Retina (tissue), 1 donor: ENCODE results near the gene ATP6V0A4.
"Not testable (repeated sequence)": the region's sequence is repeated elsewhere in the genome, so short reads cannot be mapped to it uniquely, and the experiment has no call there.

Experiments used
- DNase-seq: peaks from one replicate; pipeline ENCODE4 v3.0.0-alpha.2; 2016

The ATP6V0A4 gene

GRCh38 chr7:138697535-138698182 is 100.3 kb downstream of the ATP6V0A4 start:
- DNase-seq = no peak

DNA sequence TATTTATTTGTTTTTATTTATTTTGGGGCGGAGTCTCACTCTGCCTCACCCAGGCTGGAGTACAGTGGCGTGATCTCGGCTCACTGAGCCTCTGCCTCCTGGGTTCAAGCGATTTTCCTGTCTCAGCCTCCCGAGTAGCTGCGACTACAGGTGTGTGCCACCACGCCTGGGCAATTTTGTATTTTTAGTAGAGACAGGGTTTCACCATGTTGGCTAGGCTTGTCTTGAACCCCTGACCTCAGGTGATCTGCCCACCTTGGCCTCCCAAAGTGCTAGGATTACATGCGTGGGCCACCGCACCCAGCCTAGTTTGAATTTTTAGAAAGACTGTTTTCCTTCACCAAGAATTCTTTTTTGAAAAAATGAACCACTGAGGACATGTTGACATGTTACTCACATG is 102.2 kb downstream of the ATP6V0A4 start:
- DNase-seq = not testable (repeated sequence)

GRCh38 chr7:138695106-138695505 is 102.9 kb downstream of the ATP6V0A4 start:
- DNase-seq = no peak

GRCh38 chr7:138691178-138691577 is 106.8 kb downstream of the ATP6V0A4 start:
- no peak for DNase-seq

GRCh38 chr7:138690495-138690894 is 107.5 kb downstream of the ATP6V0A4 start:
- DNase-seq = no peak

DNA sequence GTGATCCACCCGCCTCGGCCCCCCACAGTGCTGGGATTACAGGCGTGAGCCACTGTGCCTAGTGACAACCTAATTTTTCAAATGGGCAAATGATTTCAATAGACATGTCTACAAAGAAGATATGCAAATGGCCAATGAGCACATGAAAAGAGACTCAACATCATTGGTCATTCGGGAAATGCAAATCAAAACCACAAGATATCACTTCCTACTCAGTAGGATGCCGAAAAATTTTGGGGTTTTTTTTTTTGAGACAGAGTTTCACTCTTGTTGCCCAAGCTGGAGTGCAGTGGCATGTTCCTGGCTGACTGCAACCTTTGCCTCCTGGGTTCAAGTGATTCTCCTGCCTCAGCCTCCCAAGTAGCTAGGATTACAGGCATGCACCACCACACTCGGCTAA is 110.0 kb downstream of the ATP6V0A4 start:
- DNase-seq = not testable (repeated sequence)

GRCh38 chr7:138684340-138684739 is 113.7 kb downstream of the ATP6V0A4 start:
- DNase-seq = no peak

- DNase-seq = no peak
Observed at GRCh38 chr7:138679793-138680192, 118.2 kb downstream of the ATP6V0A4 start.

DNA sequence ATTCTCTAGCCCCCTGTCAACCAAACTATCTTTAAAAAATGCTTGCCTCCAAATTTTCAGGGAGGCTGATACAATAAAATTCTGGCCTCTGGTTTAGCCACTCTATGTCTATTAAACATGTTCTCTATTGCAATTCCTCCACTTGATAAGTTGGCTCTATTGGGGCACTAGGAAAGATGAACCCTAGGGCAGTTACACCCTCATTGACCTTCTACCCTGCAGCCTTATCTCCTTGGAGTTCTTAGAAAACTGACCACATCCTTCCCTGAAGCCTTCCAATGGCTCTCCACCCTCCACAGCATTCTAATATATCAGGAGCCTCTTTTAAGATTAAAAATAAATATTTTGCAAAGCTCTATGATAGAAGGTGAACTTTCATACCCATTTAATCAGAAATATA is 127.4 kb downstream of the ATP6V0A4 start:
- no peak for DNase-seq

GRCh38 chr7:138669364-138669763 is 128.6 kb downstream of the ATP6V0A4 start:
- DNase-seq = no peak

DNA sequence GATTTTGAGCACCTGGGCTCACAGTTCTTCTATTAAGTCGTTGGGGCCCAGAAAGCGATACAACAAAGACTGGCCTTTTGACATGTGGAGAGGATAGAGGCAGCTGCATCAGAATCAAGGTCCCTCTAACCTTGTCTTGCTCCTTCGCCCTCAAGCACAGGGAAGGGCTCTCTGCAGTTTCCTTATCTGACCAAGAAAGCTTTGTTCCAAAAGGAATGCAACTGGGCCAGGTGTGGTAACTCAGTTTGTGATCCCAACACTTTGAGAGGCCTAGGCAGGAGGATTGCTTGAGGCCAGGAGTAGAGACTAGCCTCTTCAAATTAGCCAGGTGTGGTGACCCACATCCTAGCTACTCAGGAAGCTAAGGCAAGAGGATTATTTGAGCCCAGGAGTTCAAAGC is 129.1 kb downstream of the ATP6V0A4 start:
- no peak for DNase-seq

DNA sequence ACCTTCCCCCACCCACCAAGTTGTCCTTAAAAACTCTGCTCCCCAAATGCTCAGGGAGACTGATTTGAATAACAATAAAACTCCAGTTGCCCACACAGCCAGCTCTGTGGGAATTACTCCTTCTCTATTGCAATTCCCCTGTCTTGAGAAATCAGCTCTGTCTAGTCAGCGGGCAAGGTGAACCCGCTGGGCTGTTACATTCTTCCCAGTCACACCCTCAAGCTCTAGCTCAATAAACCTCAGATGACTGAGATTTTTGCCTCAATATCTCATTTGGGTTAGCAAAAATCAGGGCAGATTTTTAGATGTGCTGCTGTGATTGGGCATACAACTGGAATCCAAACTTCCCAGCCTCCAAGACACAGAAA is 129.8 kb downstream of the ATP6V0A4 start:
- DNase-seq = no peak

GRCh38 chr7:138667535-138668228 is 130.3 kb downstream of the ATP6V0A4 start:
- DNase-seq = no peak

DNA sequence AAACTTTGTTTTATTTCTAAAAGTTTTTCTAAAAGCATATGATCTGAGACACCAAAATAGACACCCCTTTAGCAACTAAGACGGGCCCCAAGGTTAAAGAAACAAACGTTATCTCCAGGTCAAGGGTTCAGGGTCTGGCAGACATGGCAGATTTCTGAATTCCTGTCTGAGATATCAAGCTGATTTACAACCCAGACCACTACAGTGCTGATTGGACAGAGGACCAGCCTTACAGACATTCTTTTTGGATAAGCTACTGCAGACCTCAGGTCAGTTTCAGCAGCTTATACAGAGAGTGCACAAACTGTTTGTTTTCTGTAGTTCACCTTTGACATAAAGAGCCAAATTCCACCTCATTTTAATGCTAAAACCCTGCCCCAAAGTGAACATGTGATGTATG is 131.6 kb downstream of the ATP6V0A4 start:
- DNase-seq = no peak

GRCh38 chr7:138665669-138666140 is 132.3 kb downstream of the ATP6V0A4 start:
- peak; percentile 12 for DNase-seq

- peak; percentile 19 for DNase-seq
Observed at GRCh38 chr7:138665249-138665648, 132.7 kb downstream of the ATP6V0A4 start.

DNA sequence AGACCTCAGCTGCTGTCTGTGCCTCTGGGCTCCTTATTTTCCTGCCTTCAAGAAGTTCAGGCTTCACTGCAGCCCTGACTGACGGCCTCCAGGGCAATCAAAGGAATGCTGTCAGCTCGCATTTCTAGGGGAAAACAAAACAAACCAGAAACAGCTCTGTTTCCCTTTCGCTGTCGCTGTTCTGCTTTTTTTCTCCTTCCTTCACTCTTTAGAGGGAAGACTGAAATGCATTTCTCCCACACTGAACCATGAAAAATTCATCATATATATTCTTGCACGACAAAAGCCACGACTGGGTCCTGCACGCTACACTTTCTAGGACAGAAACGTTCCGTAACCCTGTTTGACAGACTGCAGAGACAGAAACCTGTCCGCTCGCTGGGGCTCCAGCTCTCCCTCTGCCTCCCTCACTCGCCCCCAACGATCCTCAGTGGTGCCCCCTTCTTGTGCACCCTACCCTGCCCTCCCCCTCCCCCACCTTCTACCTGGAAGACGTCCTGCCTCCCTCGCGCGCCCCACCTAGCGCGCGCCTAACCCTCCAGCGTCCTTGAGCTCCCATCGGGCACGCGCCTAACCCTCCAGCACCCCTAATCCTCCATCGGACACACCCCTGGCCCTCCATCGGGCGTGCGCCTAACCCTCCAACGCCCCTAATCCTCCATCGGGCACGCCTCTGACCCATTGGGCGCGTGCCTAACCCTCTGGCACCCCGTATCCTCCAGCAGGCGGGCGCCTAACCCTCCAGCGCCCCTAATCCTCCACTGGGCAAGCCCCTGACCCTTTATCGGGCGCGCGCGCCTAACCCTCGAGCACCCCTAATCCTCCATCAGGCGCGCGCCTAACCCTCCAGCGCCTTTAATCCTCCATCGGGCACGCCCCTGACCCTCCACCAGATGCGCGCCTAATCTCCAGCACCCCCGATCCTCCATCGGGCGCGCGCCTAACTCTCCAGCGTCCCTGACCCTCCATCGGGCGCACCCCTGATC is 134.0 kb downstream of the ATP6V0A4 start:
- DNase-seq = peak; percentile 68

DNA sequence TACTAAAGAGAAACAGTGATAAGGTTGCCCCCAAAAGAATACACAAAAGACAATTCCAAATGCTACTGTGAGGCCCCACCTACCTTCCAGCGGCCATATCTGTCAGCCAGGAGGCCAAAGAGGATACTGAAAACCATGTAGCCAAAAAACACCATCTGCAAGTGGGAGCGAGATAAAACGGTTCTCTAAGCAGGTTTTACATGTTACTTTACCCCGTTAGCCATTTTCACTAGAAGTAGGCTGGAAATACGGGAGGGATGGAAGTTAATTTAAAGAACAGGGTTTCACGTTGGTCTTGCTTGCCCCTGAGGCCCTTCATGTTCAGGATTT is 135.0 kb downstream of the ATP6V0A4 start:
- DNase-seq = peak; percentile 9

GRCh38 chr7:138662076-138662990 is 135.7 kb downstream of the ATP6V0A4 start:
- no peak for DNase-seq

DNA sequence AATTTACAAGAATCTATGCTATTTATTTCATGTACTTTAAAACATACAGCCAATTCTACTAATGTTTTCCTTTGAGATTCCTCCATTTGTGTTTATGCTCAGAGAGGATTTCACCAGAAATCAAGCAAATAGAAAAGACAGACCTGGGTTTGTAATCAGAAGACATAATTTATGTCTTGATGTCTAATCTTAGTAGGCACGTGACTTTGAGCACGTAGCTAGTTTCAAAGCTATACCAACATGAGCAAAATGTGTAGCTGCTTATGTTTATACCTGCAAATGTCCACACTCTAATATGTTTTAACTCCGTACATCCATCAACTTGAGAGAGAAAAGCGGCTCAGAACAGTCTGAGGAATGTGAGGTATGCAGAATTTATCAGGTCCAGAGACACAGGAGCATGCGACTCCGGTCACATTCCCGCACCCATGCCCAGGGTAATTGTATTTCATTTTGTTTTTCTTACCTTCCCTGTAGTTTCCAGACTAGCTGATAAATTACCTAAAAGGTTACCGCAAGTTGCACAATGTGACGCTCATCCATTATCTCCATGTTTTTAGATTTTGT is 136.8 kb downstream of the ATP6V0A4 start:
- no peak for DNase-seq

DNA sequence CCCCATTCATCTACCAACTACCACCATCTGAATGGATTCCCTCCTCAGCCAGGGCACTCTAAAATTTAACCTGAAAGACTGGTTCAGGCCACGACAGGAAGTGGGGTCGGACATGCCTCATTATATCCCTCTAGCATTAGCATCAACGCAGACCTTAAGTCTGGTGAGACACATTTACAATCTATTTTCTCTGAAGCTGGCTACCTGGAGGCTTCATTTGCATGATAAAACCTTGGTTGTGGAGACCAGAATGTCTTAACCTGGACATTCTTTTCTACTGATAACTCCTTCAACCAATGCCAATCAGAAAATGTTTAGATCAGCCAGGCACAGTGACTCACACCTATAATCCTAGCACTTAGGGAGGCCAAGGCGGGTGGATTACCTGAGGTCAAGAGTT is 139.1 kb downstream of the ATP6V0A4 start:
- DNase-seq = no peak

DNA sequence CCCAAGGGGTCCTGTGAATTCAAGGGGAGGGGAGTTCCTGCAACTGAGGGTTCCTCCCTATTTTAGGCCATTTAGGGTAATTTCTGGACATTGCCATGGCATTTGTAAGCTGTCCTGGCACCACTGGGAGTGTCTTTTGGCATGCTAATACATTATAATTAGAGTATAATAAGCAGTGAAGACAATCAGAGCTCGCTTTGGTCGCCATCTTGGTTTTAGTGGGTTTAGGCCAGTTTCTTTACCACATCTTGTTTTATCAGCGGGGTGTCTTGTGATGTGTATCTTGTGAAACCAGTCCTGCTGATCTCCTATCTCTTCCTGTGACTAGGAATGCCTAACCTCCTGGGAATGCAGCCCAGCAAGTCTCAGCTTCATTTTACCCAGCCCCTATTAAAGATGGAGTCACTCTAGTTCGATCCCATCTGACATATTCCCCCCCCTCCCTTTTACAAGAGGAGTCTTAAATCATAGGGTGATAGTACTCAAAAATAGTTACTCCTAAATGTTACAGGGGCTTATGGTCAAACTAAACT is 140.1 kb downstream of the ATP6V0A4 start:
- DNase-seq = no peak
